H1 (cell line): ENCODE data around the gene TNC. TPM values are rescaled to one million over a fixed set of nuclear protein-coding genes. Genes with fewer than 3 reads are reported as not detected.

ENCODE experiments used
- EGR1 ChIP-seq: IDR thresholded peaks from 2 replicates; pipeline ENCODE4 v1.6.1; 2011; ENCODE audit warnings: low read depth, low read length, borderline replicate concordance
- EP300 ChIP-seq, 2 experiments: IDR thresholded peaks; 1 replicate in 1 of 2; 2 replicates in 1 of 2; pipeline ENCODE4 v1.6.1; 2011 to 2012; ENCODE audit warnings: low read depth in 2 of 2, low read length in 2 of 2, mild to moderate bottlenecking in 2 of 2, borderline replicate concordance in 1 of 2, inconsistent platforms in 1 of 2, moderate library complexity in 1 of 2
- POU5F1 ChIP-seq: IDR thresholded peaks from 2 replicates; pipeline ENCODE4 v1.6.1; 2011; ENCODE audit warnings: low read depth, mild to moderate bottlenecking, low read length, moderate library complexity
- polyA plus RNA-seq, 7 experiments: library from polyadenylated mRNA; depleted of rRNA in 3 of 7; stranded (reverse) in 5 of 7; unstranded in 2 of 7; fragments of >200 nt in 5 of 7; fragments of 200-250 nt in 2 of 7; gene quantifications; 1 replicate in 5 of 7; 2 replicates in 1 of 7; 4 replicates in 1 of 7; pipeline versions ENCODE4 v1.2.1 to v1.2.3, GENCODE V29; 2011 to 2013; ENCODE audit warnings: missing spikeins in 2 of 7, mixed read lengths in 2 of 7
- total RNA-seq: library from RNA; stranded (reverse); fragmentation: NEBNext Ultra II Directional; extraction: Animal tissue kit (Norgen Biotek cat#: 25700); gene quantifications from 2 replicates; pipeline ENCODE4 v1.2.1, GENCODE V29; 2021

TNC gene
- total and polyA plus RNA-seq, 2 of the 8 experiments (the other 6 are each of a cell fraction or from before 2014, with no cell fraction given) = 6.2 to 11.4 TPM

GRCh38 chr9:115114546-115114945 lies 3.4 kb downstream of the TNC start (continued):
- TF ChIP-seq EGR1 (no peak), POU5F1 (no peak), EP300 (IDR thresholded peaks at IDR 0.05; ENCODE audit: borderline replicate concordance in 1 of 2, low read depth in 2 of 2, low read length in 2 of 2) (no peak)
